NOMO-1 treated with DMSO at 0.1 percent for 48 hours (cell line): ENCODE data around the gene HMG20B.
"Not testable (repeated sequence)": the region's sequence is repeated elsewhere in the genome, so short reads cannot be mapped to it uniquely, and the experiment has no call there.

Experiments
- DNase-seq: peaks from one replicate; lab custom pipeline; 2025; ENCODE audit not compliant: unreplicated experiment; lab: John Stamatoyannopoulos, UW

Gene HMG20B

DNA sequence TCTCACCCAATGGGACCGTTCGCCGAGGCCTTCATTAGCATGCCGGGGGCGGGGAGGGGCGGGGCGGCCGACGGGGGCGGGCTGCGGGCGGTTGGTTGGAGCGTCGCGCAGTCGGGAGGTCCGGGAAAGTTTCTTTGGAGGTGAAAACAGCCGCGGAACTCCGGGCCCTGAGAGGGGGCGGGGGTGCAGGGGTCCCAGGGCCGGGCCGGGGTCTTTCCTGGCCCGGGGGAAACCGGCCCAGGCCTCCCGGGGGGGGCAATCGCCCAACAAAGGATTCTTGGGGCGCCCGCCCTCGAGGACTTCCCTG lies at the start of gene HMG20B:
Gene HMG20B (plus strand): TSS at position 90 of the 307 bp plus-strand sequence. CDS start 366 bp downstream, outside the sequence.
- no peak for DNase-seq

DNA sequence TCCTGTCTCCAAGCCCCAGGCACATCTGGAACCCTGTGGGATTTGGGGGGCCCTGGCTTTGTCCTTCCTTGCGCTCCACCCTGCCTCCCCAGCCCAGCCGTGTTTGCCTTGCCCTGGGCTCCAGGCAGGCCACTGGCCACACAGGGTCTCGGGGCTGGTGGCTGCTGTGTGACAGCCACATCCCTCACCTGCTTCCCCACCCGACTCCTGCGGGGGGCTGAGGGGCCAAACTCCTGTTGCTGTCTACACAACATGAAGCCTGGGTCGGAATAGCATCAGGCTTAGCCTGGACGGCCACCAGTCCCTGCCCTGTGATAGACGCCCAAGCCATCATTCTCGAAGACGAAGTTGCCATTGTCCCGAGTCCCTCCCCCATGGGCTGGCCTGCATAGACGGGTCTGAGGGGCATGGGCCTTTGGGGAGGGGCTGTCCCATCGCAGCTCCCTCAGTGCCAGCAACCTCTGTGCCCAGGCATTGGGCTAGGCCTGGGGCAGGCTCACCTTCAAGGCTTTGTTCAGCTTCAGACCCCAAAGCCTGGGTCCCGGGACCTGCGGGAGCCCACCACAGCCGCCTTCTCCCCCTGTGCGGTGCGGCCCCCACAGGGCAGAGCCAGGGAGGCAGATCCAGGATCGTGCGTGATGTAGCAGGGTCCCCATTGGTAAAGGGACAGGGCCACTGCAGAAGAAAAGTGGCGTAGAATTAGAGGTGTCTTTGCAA lies 49.2 kb upstream of the HMG20B start:
- DNase-seq: no peak

DNA sequence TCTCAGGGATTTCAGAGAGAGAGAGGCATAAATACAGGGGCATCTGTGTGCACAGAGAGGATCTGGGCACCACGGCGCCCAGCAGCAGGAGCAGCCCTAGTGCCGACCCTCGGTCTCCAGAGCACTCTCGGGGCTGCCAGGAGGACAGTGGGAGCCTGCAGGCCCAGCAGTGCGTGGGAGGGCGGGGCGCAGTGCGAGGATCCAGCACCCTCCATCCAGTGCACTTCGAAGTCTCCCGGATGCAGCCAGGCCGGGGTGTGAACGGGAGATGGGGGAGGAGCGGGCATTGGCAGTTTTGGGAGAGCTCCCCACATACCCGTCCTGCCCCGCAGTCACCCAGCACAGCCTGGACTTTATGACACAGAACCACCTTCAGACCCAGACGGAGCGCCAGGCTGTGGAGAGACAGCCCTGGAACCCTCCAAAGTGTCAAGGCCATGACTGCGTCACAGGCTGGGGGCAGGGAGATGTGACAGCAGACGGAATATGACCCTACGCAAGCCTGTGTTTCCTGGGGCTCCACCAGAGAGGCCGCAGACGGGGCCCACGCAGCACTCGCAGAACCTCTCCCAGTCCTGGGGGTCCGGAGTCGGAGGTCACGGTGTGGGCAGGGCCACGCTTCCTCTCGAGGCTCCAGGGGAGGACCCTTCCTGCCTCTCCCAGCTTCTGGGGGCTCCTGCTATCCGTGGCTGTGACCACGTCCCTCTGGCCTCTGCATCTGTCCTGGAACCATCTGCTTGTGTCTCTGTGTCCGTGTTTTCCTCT lies 48.5 kb upstream of the HMG20B start:
- DNase-seq: no peak

DNA sequence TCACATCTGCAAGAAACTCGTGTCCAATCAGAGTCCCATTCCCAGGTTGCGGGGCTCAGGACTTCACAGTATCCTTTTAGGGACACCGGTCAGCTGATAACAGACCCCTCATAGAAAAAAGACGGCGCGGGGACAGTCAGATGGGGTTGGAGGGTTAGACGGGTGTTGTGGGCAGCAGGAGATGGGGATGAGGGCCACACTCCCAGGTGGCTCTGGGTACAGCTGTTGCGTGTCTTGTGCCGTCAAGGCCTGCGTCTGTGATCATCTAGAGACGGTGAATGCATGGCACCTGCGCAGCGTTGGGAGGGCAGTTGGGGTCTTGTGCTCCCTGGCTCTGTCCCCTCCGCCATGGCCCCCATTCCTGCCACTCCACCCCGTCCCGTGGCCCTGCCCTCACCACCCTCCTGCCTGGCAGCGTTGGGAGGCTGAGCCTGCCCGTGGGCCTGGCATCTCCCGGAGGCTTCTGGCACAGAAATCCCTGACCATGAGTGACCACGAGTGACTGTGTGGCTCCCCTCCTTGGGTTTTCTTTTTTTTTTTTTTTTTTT lies 47.8 kb upstream of the HMG20B start:
- no peak for DNase-seq

GRCh38 chr19:3526507-3527237 lies 46.1 kb upstream of the HMG20B start:
- DNase-seq: no peak

DNA sequence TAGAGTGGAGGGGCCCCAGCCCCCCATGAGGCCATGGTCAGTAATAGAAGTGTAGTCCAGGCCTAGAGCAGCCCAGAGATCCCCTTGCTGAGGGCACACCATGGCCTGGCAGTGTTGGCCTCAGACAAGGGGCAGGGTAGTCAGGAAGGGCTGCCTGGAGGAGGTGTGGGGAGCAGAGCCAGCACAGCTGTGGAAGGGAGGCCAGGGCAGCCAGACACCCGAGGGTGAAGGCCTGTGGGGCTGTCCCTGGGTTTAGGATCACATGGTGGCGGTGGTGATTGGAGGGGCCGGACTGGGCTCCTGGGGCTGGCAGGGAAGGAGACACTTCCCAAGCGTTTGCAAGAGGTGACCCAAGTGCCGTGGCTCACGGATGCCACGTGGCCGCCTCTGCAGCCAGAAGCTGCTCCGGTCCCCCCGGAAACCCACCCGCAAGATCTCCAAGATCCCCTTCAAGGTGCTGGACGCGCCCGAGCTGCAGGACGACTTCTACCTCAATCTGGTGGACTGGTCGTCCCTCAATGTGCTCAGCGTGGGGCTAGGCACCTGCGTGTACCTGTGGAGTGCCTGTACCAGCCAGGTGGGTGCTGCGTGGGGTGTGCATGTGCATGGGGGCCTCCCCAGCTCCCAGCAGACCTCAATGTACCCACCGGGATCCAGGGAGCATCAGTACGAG lies 45.4 kb upstream of the HMG20B start:
- DNase-seq: no peak

- no peak for DNase-seq
These were observed 44.7 kb upstream of the HMG20B start for GRCh38 chr19:3528080-3528479.

- DNase-seq: no peak
These were observed 44.1 kb upstream of the HMG20B start for GRCh38 chr19:3528539-3529211.

- not testable (repeated sequence) for DNase-seq
These were observed 43.4 kb upstream of the HMG20B start for GRCh38 chr19:3529299-3529698.

DNA sequence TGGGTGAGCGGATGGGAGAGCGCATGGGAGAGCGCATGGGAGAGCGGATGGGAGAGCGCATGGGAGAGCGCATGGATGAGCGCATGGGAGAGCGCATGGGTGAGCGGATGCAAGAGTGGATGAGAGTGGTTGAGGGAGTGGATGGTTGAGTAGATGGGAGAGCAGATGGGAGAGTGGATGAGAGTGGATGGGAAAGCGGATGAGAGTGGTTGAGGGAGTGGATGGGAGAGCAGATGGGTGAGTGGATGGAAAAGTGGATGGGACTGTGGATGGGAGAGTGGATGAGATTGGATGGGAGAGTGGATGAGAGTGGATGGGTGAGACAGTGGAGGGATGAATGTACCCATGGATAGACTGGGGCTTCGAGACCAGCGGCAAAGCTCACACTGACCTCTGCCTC lies 42.4 kb upstream of the HMG20B start:
- DNase-seq: no peak

GRCh38 chr19:3531716-3532115 lies 41.0 kb upstream of the HMG20B start:
- DNase-seq: no peak

DNA sequence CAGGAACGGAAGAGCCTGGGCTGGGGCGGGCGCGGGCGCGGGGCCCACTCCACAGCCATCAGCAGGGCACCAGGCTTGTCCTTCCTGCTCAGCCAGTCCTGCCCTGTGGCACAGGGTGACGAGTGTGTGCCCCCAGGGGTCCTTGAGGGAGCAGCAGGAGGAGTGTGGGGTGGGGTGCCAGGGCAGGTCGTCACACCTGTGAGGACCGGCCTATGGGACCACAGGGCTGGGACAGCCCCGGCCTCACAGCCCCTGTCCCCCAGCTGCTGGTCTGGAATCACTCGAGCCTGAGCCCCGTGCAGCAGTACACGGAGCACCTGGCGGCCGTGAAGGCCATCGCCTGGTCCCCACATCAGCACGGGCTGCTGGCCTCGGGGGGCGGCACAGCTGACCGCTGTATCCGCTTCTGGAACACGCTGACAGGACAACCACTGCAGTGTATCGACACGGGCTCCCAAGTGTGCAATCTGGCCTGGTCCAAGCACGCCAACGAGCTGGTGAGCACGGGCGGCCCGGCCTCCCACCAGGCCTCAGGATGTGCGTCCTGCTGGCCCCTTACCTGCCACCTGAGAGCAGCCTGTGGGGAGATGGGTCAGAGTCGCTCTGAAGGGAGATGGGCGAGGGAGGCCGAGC lies 40.5 kb upstream of the HMG20B start:
- no peak for DNase-seq

GRCh38 chr19:3533033-3533432 lies 39.7 kb upstream of the HMG20B start:
- DNase-seq: no peak

GRCh38 chr19:3533563-3534216 lies 39.1 kb upstream of the HMG20B start:
- no peak for DNase-seq

- no peak for DNase-seq
These were observed 38.1 kb upstream of the HMG20B start for GRCh38 chr19:3534375-3535234.

- DNase-seq: no peak
These were observed 37.6 kb upstream of the HMG20B start for GRCh38 chr19:3535235-3535535.

DNA sequence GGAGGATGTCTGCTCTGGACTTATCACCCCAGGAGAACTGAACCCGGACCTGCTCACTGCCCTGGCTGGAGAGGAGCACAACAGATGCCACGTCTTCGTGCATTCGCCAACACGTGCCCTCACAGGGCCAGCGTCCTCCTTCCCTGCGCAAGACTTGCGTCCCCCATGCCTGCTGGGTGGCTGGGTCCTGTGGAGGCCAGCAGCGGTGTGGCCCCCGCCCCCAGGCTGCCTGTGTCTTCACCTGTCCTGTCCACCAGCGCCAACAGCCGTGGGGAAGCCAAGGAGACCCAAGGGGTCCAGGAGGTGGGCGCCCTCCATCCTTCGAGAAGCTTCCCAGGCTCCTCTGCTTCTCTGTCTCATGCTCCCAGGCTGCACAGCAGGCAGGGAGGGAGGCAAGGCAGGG lies 37.2 kb upstream of the HMG20B start:
- DNase-seq: no peak

DNA sequence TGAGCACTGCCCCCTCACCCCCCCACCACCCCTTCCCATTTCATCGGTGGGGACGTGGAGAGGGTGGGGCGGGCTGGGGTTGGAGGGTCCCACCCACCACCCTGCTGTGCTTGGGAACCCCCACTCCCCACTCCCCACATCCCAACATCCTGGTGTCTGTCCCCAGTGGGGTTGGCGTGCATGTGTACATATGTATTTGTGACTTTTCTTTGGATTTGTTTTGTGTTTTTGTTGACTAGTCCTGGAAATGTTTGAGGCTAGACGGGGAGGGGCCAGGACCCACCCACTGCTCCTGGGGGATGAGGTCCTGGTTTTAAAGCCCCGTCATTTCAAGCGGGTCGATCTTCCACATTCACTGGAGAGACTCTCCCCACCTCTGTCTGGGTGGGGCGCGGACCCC lies 36.8 kb upstream of the HMG20B start:
- DNase-seq: no peak
